H9 (cell line): ENCODE measurements around the gene C21orf58. TPM values are rescaled to one million over a fixed set of nuclear protein-coding genes. Genes with fewer than 3 reads are reported as not detected.

ENCODE experiments used
- DNase-seq: peaks from one replicate; pipeline ENCODE4 v3.0.0-alpha.2; 2017
- H2AFZ ChIP-seq: one replicate; pipeline ENCODE4 v1.6.1; 2013; ENCODE audit warnings: mild to moderate bottlenecking, low read length, control low read depth, moderate library complexity
- H2AK5ac ChIP-seq: 2 replicates; pipeline ENCODE4 v1.6.1; 2013; ENCODE audit warnings: low read length, control low read depth, mixed read lengths; ENCODE audit not compliant: insufficient read length
- H2BK120ac ChIP-seq: one replicate; pipeline ENCODE4 v1.6.1; 2013; ENCODE audit warnings: low read depth, mild to moderate bottlenecking, low read length, control low read depth, inconsistent platforms; ENCODE audit not compliant: poor library complexity, severe bottlenecking
- H2BK12ac ChIP-seq: 2 replicates; pipeline ENCODE4 v1.6.1; 2013; ENCODE audit warnings: low read length, control low read depth, mixed read lengths, low read depth; ENCODE audit not compliant: insufficient read length
- H2BK15ac ChIP-seq: 2 replicates; pipeline ENCODE4 v1.6.1; 2013; ENCODE audit warnings: low read depth, low read length, control low read depth
- H2BK20ac ChIP-seq: one replicate; pipeline ENCODE4 v1.6.1; 2013; ENCODE audit warnings: low read depth, mild to moderate bottlenecking, low read length, control low read depth, inconsistent platforms; ENCODE audit not compliant: poor library complexity, severe bottlenecking
- H2BK5ac ChIP-seq: 2 replicates; pipeline ENCODE4 v1.6.1; 2013; ENCODE audit warnings: low read length, control low read depth, mixed read lengths; ENCODE audit not compliant: insufficient read length
- H3K14ac ChIP-seq: 2 replicates; pipeline ENCODE4 v1.6.1; 2013; ENCODE audit warnings: low read length, control low read depth; ENCODE audit not compliant: insufficient read depth
- H3K18ac ChIP-seq: 2 replicates; pipeline ENCODE4 v1.6.1; 2013; ENCODE audit warnings: low read depth, mild to moderate bottlenecking, mixed read lengths, low read length, control low read depth; ENCODE audit not compliant: insufficient read length
- H3K23ac ChIP-seq: 2 replicates; pipeline ENCODE4 v1.6.1; 2013; ENCODE audit warnings: low read length, control low read depth, mixed read lengths, low read depth; ENCODE audit not compliant: insufficient read length
- H3K23me2 ChIP-seq: 2 replicates; pipeline ENCODE4 v1.6.1; 2013; ENCODE audit warnings: low read depth, mild to moderate bottlenecking, mixed read lengths, low read length, control low read depth; ENCODE audit not compliant: insufficient read length, poor library complexity, severe bottlenecking
- H3K27ac ChIP-seq: 2 replicates; pipeline ENCODE4 v1.5.1; 2013; ENCODE audit warnings: low read length, control low read depth, mixed read lengths, low read depth; ENCODE audit not compliant: insufficient read length
- H3K27me3 ChIP-seq: 2 replicates; pipeline ENCODE4 v1.6.1; 2013; ENCODE audit warnings: low read length, control low read depth, inconsistent platforms; ENCODE audit not compliant: insufficient read depth
- H3K4ac ChIP-seq: 2 replicates; pipeline ENCODE4 v1.6.1; 2013; ENCODE audit warnings: low read depth, mild to moderate bottlenecking, control low read depth, inconsistent platforms, low read length, moderate library complexity
- H3K4me1 ChIP-seq: 2 replicates; pipeline ENCODE4 v1.6.1; 2013; ENCODE audit warnings: low read length, control low read depth, inconsistent platforms; ENCODE audit not compliant: insufficient read depth
- H3K4me2 ChIP-seq: 2 replicates; pipeline ENCODE4 v1.6.1; 2013; ENCODE audit warnings: low read length, control low read depth, mixed read lengths; ENCODE audit not compliant: insufficient read length, insufficient read depth
- H3K56ac ChIP-seq: 2 replicates; pipeline ENCODE4 v1.6.1; 2013; ENCODE audit warnings: low read depth, mild to moderate bottlenecking, mixed read lengths, low read length, control low read depth; ENCODE audit not compliant: insufficient read length
- H3K79me1 ChIP-seq: 2 replicates; pipeline ENCODE4 v1.6.1; 2013; ENCODE audit warnings: low read depth, mild to moderate bottlenecking, moderate library complexity, low read length, control low read depth, inconsistent platforms; ENCODE audit not compliant: insufficient read depth, poor library complexity, severe bottlenecking
- H3K79me2 ChIP-seq: 2 replicates; pipeline ENCODE4 v1.6.1; 2013; ENCODE audit warnings: low read length, control low read depth, inconsistent platforms; ENCODE audit not compliant: insufficient read depth
- H3K9ac ChIP-seq: 2 replicates; pipeline ENCODE4 v1.6.1; 2013; ENCODE audit warnings: low read length, control low read depth, mixed read lengths; ENCODE audit not compliant: insufficient read length; ENCODE audit errors: extremely low read depth
- H3K9me3 ChIP-seq: one replicate; pipeline ENCODE4 v1.6.1; 2013; ENCODE audit warnings: low read depth, low read length, inconsistent platforms; ENCODE audit not compliant: control insufficient read depth
- H3T11ph ChIP-seq: one replicate; pipeline ENCODE4 v1.6.1; 2013; ENCODE audit warnings: mild to moderate bottlenecking, low read length, control low read depth, inconsistent platforms
- H4K20me1 ChIP-seq: one replicate; pipeline ENCODE4 v1.6.1; 2013; ENCODE audit not compliant: control insufficient read depth, insufficient read length, insufficient read depth
- H4K5ac ChIP-seq: 2 replicates; pipeline ENCODE4 v1.6.1; 2013; ENCODE audit warnings: low read depth, mild to moderate bottlenecking, mixed read lengths, low read length, control low read depth; ENCODE audit not compliant: insufficient read length
- H4K8ac ChIP-seq: replicated peaks from 2 replicates; pipeline ENCODE4 v1.6.1; 2013; ENCODE audit warnings: low read length, control low read depth, mixed read lengths, low read depth; ENCODE audit not compliant: insufficient read length
- H4K91ac ChIP-seq: 2 replicates; pipeline ENCODE4 v1.6.1; 2013; ENCODE audit warnings: low read depth, mild to moderate bottlenecking, moderate library complexity, mixed read lengths, low read length, control low read depth; ENCODE audit not compliant: insufficient read length
- H3K27ac Mint-ChIP-seq, 3 experiments: 2 replicates in 2 of 3; 3 replicates in 1 of 3; pipeline ENCODE4 v1.8.0; 2020 to 2021; ENCODE audit warnings: mixed read lengths in 3 of 3, mild to moderate bottlenecking in 1 of 3, moderate library complexity in 1 of 3
- H3K27me3 Mint-ChIP-seq: 2 replicates; pipeline ENCODE4 v1.8.0; 2021; ENCODE audit warnings: low read depth, mild to moderate bottlenecking, moderate library complexity, mixed read lengths
- H3K36me3 Mint-ChIP-seq, 3 experiments: 2 replicates in 2 of 3; 3 replicates in 1 of 3; pipeline ENCODE4 v1.8.0; 2020 to 2021; ENCODE audit warnings: low read depth in 3 of 3, mixed read lengths in 3 of 3; ENCODE audit not compliant: insufficient read depth in 1 of 3
- H3K4me1 Mint-ChIP-seq, 2 experiments: 2 replicates each; pipeline ENCODE4 v1.8.0; 2020; ENCODE audit warnings: mixed read lengths in 2 of 2
- H3K4me3 Mint-ChIP-seq, 2 experiments: 2 replicates in 1 of 2; 3 replicates in 1 of 2; pipeline ENCODE4 v1.8.0; 2020 to 2021; ENCODE audit warnings: mild to moderate bottlenecking in 2 of 2, mixed read lengths in 2 of 2, moderate library complexity in 1 of 2
- H3K9me3 Mint-ChIP-seq, 2 experiments: 2 replicates in 1 of 2; 3 replicates in 1 of 2; pipeline ENCODE4 v1.8.0; 2020; ENCODE audit warnings: mild to moderate bottlenecking in 2 of 2, mixed read lengths in 2 of 2, moderate library complexity in 1 of 2
- WGBS: extraction: QIAGEN DNeasy Blood & Tissue Kit; methylation state at CpG from one replicate; pipeline ENCODE4 v1.1.7; 2013; ENCODE audit warnings: missing lambda C conversion rate, low lambda C conversion rate, mixed read lengths; ENCODE audit not compliant: insufficient read length; ENCODE audit errors: extremely low coverage; 5-methylcytosine and 5-hydroxymethylcytosine counted together
- total RNA-seq: library from RNA; stranded (reverse); gene quantifications from 2 replicates; pipeline ENCODE4 v1.2.1, GENCODE V29; 2021
- TF ChIP-seq, protein P1 (sequence below): fragments of 200-600 bp; sonication (generic); conservative IDR thresholded peaks from 3 replicates; pipeline ENCODE4 v1.8.0; 2021; ENCODE audit warnings: antibody characterized with exemption, mild to moderate bottlenecking

The C21orf58 gene
- total RNA-seq, 1 experiment from 2014 or later = 17.2 TPM

DNA sequence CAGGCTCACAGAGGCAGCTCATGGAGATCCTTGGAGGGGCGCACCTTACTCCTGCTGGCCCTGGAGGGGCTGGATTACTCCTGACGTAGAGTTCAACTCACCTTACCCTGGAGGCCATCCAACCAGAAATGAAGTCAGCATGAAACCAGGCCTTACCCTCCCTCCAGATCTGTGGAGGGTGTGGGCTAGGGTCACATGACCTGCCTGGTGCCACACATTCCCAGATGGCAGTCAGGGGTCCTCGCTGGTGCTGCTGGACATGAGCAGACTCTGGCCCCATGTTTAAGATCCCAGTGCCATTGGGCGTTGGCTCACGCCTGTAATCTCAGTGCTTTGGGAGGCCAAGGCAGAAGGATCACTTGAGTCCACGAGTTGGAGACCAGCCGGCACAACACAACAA, 4.5 kb downstream of the C21orf58 start:
- no peak overlapping the region for H3K4me2 ChIP-seq
- no peak overlapping the region for H2AK5ac ChIP-seq
- no peaks in the 10 kb centered on the region for H3K27me3 Mint-ChIP-seq
- no peak overlapping the region for H3K4ac ChIP-seq
- no peak overlapping the region for H3K18ac ChIP-seq
- H2BK5ac ChIP-seq = no peak overlapping the region
- H3K27me3 ChIP-seq = no peaks in the 10 kb centered on the region
- H3K79me2 ChIP-seq = peaks cover 13% of the 10 kb centered on the region; the same call in 1 of the 2 replicates
- no peak overlapping the region for H3K14ac ChIP-seq
- H3K9me3 Mint-ChIP-seq = no peaks in the 10 kb centered on the region
- H3K36me3 Mint-ChIP-seq = peaks cover 17 to 26% (median 23%) of the 10 kb centered on the region in 3 experiments
- H3T11ph ChIP-seq = no peak overlapping the region
- TF ChIP-seq, protein P1, sequence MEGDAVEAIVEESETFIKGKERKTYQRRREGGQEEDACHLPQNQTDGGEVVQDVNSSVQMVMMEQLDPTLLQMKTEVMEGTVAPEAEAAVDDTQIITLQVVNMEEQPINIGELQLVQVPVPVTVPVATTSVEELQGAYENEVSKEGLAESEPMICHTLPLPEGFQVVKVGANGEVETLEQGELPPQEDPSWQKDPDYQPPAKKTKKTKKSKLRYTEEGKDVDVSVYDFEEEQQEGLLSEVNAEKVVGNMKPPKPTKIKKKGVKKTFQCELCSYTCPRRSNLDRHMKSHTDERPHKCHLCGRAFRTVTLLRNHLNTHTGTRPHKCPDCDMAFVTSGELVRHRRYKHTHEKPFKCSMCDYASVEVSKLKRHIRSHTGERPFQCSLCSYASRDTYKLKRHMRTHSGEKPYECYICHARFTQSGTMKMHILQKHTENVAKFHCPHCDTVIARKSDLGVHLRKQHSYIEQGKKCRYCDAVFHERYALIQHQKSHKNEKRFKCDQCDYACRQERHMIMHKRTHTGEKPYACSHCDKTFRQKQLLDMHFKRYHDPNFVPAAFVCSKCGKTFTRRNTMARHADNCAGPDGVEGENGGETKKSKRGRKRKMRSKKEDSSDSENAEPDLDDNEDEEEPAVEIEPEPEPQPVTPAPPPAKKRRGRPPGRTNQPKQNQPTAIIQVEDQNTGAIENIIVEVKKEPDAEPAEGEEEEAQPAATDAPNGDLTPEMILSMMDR = no peak
- no peaks in the 10 kb centered on the region for H4K20me1 ChIP-seq
- peaks cover 2% of the 10 kb centered on the region for H3K79me1 ChIP-seq
- H2BK15ac ChIP-seq = no peak overlapping the region
- H3K4me3 Mint-ChIP-seq = peak overlapping the region in 1 of 2 experiments; percentile 17; a peak in 1 of 5 replicates
- H3K9ac ChIP-seq = no peak overlapping the region
- H3K56ac ChIP-seq = no peak overlapping the region
- no peaks in the 10 kb centered on the region for H3K9me3 ChIP-seq
- no peak overlapping the region for H2AFZ ChIP-seq
- H3K27ac Mint-ChIP-seq = 0 out of 7 replicates have a peak overlapping the region, but pooled peaks of 1 of the 3 experiments have one; percentile 36
- H4K8ac ChIP-seq = no peak overlapping the region
- peaks cover 14% of the 10 kb centered on the region for H3K23me2 ChIP-seq
- DNase-seq = no peak
- H3K23ac ChIP-seq = no peak overlapping the region
- peaks cover 7% of the 10 kb centered on the region; the same call in 1 of the 2 replicates for H3K4me1 ChIP-seq
- H2BK20ac ChIP-seq = no peak overlapping the region
- WGBS = no CpG with 5 or more reads among the region's 7 CpGs
- no peak overlapping the region for H4K5ac ChIP-seq
- no peak overlapping the region for H2BK12ac ChIP-seq
- no peak overlapping the region for H2BK120ac ChIP-seq
- no peak overlapping the region for H4K91ac ChIP-seq
- no peak overlapping the region for H3K27ac ChIP-seq
- H3K4me1 Mint-ChIP-seq = peaks cover 32 to 34% of the 10 kb centered on the region in 2 experiments
